Gastroesophageal sphincter (tissue), 3 donors: Measurements from ENCODE around the gene NSDHL.

Source experiments
- POLR2A ChIP-seq, 2 donors: fragments of 450-650 bp; IDR thresholded peaks; one replicate each; pipeline ENCODE4 v1.6.1; 2017; ENCODE audit warnings: antibody characterized with exemption in 2 of 2, mild to moderate bottlenecking in 2 of 2, moderate library complexity in 1 of 2
- POLR2AphosphoS5 ChIP-seq: sonication (generic); formaldehyde crosslinking; IDR thresholded peaks from one replicate; pipeline ENCODE4 v1.6.1; 2017; ENCODE audit warnings: antibody characterized with exemption
- TF ChIP-seq, protein P1 (sequence below), 4 experiments: fragments of 200-600 bp in 2 of 4; fragments of 450-650 bp in 2 of 4; sonication (generic) in 1 of 4; IDR thresholded peaks; one replicate each; pipeline ENCODE4 v1.5.1; 2017 to 2019; ENCODE audit warnings: antibody characterized with exemption in 4 of 4, mild to moderate bottlenecking in 2 of 4, moderate library complexity in 2 of 4

DNA sequence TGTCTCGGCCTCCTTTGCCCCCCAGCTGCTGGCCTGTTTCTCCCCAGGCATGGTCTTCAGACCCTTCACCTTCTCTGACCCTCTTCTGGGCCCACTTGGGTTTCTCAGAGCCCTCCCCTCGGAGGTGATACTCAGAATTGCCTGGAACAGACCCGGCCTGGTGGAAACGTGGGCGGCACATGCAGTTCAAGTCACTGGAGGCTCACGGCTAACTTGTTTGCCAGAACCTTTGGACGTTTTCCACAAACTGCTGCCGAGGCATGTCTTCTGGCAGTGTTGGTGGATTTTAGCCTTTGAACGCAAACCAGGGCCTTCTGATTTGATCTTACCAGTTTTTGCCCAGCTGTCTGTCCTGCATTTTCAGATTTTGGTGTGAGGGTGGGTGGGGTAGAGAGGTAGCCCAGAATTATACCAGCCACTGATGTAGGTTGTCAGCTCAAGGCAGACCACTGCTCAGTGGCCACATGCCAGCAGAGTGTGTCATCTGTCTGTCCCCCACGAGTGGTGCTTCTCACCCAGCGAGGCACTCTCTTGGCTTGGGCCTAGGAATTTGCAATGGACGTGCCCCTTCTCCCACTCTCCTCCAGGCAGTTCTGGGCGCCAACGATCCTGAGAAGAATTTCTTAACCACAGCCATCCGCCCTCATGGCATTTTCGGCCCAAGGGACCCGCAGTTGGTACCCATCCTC, 34.5 kb downstream of the NSDHL start:
- TF ChIP-seq, protein P1, sequence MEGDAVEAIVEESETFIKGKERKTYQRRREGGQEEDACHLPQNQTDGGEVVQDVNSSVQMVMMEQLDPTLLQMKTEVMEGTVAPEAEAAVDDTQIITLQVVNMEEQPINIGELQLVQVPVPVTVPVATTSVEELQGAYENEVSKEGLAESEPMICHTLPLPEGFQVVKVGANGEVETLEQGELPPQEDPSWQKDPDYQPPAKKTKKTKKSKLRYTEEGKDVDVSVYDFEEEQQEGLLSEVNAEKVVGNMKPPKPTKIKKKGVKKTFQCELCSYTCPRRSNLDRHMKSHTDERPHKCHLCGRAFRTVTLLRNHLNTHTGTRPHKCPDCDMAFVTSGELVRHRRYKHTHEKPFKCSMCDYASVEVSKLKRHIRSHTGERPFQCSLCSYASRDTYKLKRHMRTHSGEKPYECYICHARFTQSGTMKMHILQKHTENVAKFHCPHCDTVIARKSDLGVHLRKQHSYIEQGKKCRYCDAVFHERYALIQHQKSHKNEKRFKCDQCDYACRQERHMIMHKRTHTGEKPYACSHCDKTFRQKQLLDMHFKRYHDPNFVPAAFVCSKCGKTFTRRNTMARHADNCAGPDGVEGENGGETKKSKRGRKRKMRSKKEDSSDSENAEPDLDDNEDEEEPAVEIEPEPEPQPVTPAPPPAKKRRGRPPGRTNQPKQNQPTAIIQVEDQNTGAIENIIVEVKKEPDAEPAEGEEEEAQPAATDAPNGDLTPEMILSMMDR (IDR thresholded peaks at IDR 0.05), result no peak
- no peak for TF ChIP-seq POLR2A (IDR thresholded peaks at IDR 0.05)
- TF ChIP-seq POLR2AphosphoS5, result no peak
